ENCODE data around the gene HES7.
"Not testable (repeated sequence)": the region's sequence is repeated elsewhere in the genome, so short reads cannot be mapped to it uniquely, and the experiment has no call there.

HES7 gene

GRCh38 chr17:8123695-8124349 is at the start of gene HES7:
TSS of gene HES7 (minus strand) at chr17:8124106. CDS start at chr17:8124084, 22 bp downstream.
- no peak for DNase-seq (ENCODE audit: low read depth)

GRCh38 chr17:8173056-8173870 is 49.4 kb upstream of the HES7 start:
- peak; percentile 74 for DNase-seq (ENCODE audit: low read depth)

- DNase-seq (ENCODE audit: low read depth), result not testable (repeated sequence)
Measured at GRCh38 chr17:8170186-8170585, 46.3 kb upstream of the HES7 start.

- no peak for DNase-seq (ENCODE audit: low read depth)
Measured at GRCh38 chr17:8167526-8167925, 43.6 kb upstream of the HES7 start.

GRCh38 chr17:8166731-8167130 is 42.8 kb upstream of the HES7 start:
- DNase-seq (ENCODE audit: low read depth), result no peak

- DNase-seq (ENCODE audit: low read depth), result no peak
Measured at GRCh38 chr17:8164815-8165131, 40.9 kb upstream of the HES7 start.

- peak; percentile 71 for DNase-seq (ENCODE audit: low read depth)
Measured at GRCh38 chr17:8163978-8164814, 40.3 kb upstream of the HES7 start.

GRCh38 chr17:8162997-8163977 is 39.4 kb upstream of the HES7 start:
- no peak for DNase-seq (ENCODE audit: low read depth)

- peak; percentile 76 for DNase-seq (ENCODE audit: low read depth)
Measured at GRCh38 chr17:8162233-8162996, 38.5 kb upstream of the HES7 start, which contains the start of gene VAMP2. TSS of gene VAMP2 (minus strand) at chr17:8162948. CDS start at chr17:8162879, 69 bp downstream.

- DNase-seq (ENCODE audit: low read depth), result no peak
Measured at GRCh38 chr17:8161289-8162232, 37.7 kb upstream of the HES7 start.

- no peak for DNase-seq (ENCODE audit: low read depth)
Measured at GRCh38 chr17:8160741-8161221, 36.9 kb upstream of the HES7 start.

GRCh38 chr17:8160224-8160577 is 36.3 kb upstream of the HES7 start:
- DNase-seq (ENCODE audit: low read depth), result no peak

GRCh38 chr17:8159459-8160223 is 35.7 kb upstream of the HES7 start:
- DNase-seq (ENCODE audit: low read depth), result no peak

- no peak for DNase-seq (ENCODE audit: low read depth)
Measured at GRCh38 chr17:8159032-8159400, 35.1 kb upstream of the HES7 start.

GRCh38 chr17:8158267-8159031 is 34.5 kb upstream of the HES7 start:
- DNase-seq (ENCODE audit: low read depth), result peak; percentile 81

- peak; percentile 100 for DNase-seq (ENCODE audit: low read depth)
Measured at GRCh38 chr17:8156246-8156992, 32.5 kb upstream of the HES7 start.

- no peak for DNase-seq (ENCODE audit: low read depth)
Measured at GRCh38 chr17:8155996-8156245, 32.0 kb upstream of the HES7 start.

Data from activated T-cell treated with anti-CD3 and anti-CD28 coated beads for 24 hours (primary cell).